B cell (primary cell): ENCODE measurements around the gene ZBTB16.

Experiments used
- EZH2 ChIP-seq: IDR thresholded peaks from 2 replicates; pipeline ENCODE4 v1.6.1; 2012; ENCODE audit warnings: borderline replicate concordance, low read depth, mild to moderate bottlenecking, moderate library complexity, low read length; ENCODE audit not compliant: insufficient read depth, poor library complexity, severe bottlenecking
- TF ChIP-seq, protein P1 (sequence below): fragments of 200-600 bp; IDR thresholded peaks from one replicate; pipeline ENCODE4 v1.8.0; 2022; ENCODE audit warnings: antibody characterized with exemption, mild to moderate bottlenecking

DNA sequence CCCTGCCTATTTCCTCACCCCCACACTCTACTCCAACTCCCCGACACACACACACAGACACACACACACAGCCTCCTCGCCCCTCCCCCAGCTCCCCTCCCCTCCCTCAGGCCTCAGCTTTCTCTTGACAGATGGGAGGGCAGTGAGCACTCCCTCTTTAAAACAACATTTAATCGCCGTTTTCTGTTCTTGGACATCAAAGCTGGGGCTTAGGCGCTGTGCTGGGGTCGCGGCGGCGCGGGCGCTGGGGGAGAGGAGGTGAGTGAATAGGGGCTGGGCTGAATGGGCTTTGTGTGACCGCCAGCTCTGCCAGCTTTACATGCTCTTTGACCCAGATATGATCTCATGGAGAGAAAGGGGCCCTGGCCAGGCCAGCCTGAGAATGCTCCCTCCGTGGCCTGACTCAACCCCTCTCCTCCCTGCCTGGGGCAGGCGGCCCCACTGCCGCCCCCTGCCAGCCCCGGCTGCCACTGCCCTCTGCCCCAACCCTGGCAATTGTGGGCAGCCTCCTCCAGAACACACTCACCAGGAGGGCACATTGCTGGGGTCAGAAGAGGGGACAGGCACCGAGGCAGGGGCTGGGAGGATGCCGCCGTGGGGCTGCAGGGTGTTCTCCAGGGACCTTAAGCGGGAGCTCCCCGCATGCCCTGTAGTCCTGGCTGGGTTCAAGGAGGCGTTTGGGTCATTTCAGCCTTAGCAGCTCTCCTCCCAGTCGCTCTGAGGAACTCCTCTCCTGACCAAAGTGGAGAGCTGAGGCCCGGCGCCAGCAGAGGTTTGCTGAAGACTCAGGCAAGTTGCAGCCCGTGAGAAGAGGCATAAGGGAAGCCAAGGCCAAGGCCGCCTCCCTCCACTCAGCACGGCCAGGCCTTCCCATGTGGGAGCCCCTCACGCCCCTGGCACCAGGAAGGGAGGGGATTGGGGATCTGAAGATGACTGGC, 198.4 kb downstream of the ZBTB16 start:
- no peak for TF ChIP-seq EZH2
- TF ChIP-seq, protein P1, sequence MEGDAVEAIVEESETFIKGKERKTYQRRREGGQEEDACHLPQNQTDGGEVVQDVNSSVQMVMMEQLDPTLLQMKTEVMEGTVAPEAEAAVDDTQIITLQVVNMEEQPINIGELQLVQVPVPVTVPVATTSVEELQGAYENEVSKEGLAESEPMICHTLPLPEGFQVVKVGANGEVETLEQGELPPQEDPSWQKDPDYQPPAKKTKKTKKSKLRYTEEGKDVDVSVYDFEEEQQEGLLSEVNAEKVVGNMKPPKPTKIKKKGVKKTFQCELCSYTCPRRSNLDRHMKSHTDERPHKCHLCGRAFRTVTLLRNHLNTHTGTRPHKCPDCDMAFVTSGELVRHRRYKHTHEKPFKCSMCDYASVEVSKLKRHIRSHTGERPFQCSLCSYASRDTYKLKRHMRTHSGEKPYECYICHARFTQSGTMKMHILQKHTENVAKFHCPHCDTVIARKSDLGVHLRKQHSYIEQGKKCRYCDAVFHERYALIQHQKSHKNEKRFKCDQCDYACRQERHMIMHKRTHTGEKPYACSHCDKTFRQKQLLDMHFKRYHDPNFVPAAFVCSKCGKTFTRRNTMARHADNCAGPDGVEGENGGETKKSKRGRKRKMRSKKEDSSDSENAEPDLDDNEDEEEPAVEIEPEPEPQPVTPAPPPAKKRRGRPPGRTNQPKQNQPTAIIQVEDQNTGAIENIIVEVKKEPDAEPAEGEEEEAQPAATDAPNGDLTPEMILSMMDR, result no peak
